GM12892 (cell line): Measurements from ENCODE around the gene TOM1.

Experiments
- POLR2A ChIP-seq: IDR thresholded peaks from 2 replicates; pipeline ENCODE4 v1.6.1; 2011; ENCODE audit warnings: low read depth, low read length, control low read depth
- TAF1 ChIP-seq: IDR thresholded peaks from 2 replicates; pipeline ENCODE4 v1.6.1; 2011; ENCODE audit warnings: low read depth, mild to moderate bottlenecking, control low read depth, low read length, borderline replicate concordance

DNA sequence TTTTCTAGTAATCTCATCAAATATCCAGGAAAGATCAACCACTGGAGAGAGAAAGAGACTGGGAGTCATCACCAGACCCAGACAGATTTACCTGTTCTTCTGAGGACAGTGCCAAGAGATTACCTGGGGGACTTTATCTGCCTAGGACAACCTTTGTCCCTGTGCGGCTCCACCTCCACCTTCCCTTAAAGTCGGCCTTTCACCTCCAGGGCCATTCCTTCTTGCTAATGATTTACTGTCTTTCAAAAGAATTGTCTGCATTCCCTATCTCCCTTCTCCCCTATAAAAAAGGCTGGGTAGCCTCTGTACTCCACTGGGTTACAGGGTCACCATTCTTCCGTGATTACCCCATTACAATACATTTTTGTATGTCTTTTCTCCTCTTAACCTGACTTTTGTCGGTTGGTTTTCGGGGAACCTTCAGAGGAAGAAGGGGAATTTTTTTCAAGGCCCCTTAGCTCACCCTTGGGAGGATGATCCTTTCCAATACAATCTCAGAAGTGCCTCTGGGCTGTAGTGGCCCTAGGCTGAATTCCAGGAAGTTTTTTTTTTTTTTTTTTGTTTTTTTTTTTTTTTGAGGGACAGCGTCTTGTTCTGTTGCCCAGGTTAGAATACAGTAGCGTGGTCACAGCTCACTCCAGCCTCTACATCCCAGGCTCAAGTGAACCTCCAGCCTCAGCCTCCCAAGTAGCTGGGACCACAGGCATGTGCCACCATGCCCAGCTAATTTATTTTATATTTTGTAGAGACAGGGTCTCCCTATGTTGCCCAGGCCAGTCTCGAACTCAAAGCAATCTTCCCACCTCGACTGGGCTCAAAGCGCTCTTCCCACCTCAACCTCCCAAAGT is 79.7 kb downstream of the TOM1 start:
- no peak for TF ChIP-seq POLR2A
- no peak for TF ChIP-seq TAF1
